Neural cell (in vitro differentiated cells): ENCODE results near the gene RBM33. TPM values are rescaled to one million over a fixed set of nuclear protein-coding genes. Genes with fewer than 3 reads are reported as not detected.

ENCODE experiments used
- H2AFZ ChIP-seq: fragments of 200-600, 300-800 bp; sonication (generic), shearing (Covaris generic); 2 replicates; pipeline ENCODE4 v1.6.0; 2014; ENCODE audit warnings: low read depth, mild to moderate bottlenecking, antibody characterized with exemption, low read length, moderate library complexity
- H3F3A ChIP-seq: fragments of 200-600 bp; shearing (Covaris generic); 2 replicates; pipeline ENCODE4 v1.6.1; 2016; ENCODE audit warnings: mild to moderate bottlenecking, moderate library complexity, mixed read lengths, antibody characterized with exemption, low read length; ENCODE audit not compliant: insufficient read depth, poor library complexity, severe bottlenecking
- H3K27ac ChIP-seq: fragments of 200-600, 300-800 bp; sonication (generic), shearing (Covaris generic); 2 replicates; pipeline ENCODE4 v1.5.1; 2014; ENCODE audit warnings: mild to moderate bottlenecking, low read length, moderate library complexity
- H3K27me3 ChIP-seq: fragments of 300-800, 200-600 bp; sonication (generic), shearing (Covaris generic); 2 replicates; pipeline ENCODE4 v1.6.0; 2014; ENCODE audit warnings: mild to moderate bottlenecking, low read depth, low read length, moderate library complexity; ENCODE audit not compliant: insufficient read depth
- H3K36me3 ChIP-seq: fragments of 300-800, 200-600 bp; sonication (generic), shearing (Covaris generic); 2 replicates; pipeline ENCODE4 v1.5.1; 2014; ENCODE audit warnings: mild to moderate bottlenecking, antibody characterized with exemption, low read length, moderate library complexity; ENCODE audit not compliant: insufficient read depth
- H3K4me2 ChIP-seq: fragments of 300-800, 200-600 bp; sonication (generic), shearing (Covaris generic); 2 replicates; pipeline ENCODE4 v1.6.0; 2014; ENCODE audit warnings: mild to moderate bottlenecking, low read length
- H3K4me3 ChIP-seq: fragments of 300-800, 200-600 bp; sonication (generic), shearing (Covaris generic); 2 replicates; pipeline ENCODE4 v1.5.1; 2014; ENCODE audit warnings: mild to moderate bottlenecking, low read length, moderate library complexity
- H3K79me2 ChIP-seq: fragments of 200-600 bp; shearing (Covaris generic); replicated peaks from 2 replicates; pipeline ENCODE4 v1.6.0; 2014; ENCODE audit warnings: mild to moderate bottlenecking, low read length, moderate library complexity; ENCODE audit not compliant: insufficient read depth
- H3K9ac ChIP-seq: fragments of 300-800, 200-600 bp; sonication (generic), shearing (Covaris generic); 2 replicates; pipeline ENCODE4 v1.6.1; 2016; ENCODE audit warnings: mild to moderate bottlenecking, low read length, mixed read lengths
- H3K9me2 ChIP-seq: fragments of 200-600 bp; shearing (Covaris generic); 2 replicates; pipeline ENCODE4 v1.6.1; 2016; ENCODE audit warnings: mild to moderate bottlenecking, low read length, mixed read lengths; ENCODE audit not compliant: insufficient read depth
- H3K9me3 ChIP-seq: fragments of 200-600, 300-800 bp; sonication (generic), shearing (Covaris generic); 2 replicates; pipeline ENCODE4 v1.6.1; 2016; ENCODE audit warnings: mild to moderate bottlenecking, mixed run types, low read length, moderate library complexity, mixed read lengths
- H4K20me1 ChIP-seq: fragments of 200-600 bp; shearing (Covaris generic); 2 replicates; pipeline ENCODE4 v1.6.1; 2016; ENCODE audit warnings: mild to moderate bottlenecking, mixed run types; ENCODE audit not compliant: insufficient read depth
- CTCF ChIP-seq: fragments of 450-650 bp; IDR thresholded peaks from 2 replicates; pipeline ENCODE4 v1.5.1; 2014; ENCODE audit warnings: antibody characterized with exemption, mild to moderate bottlenecking, moderate library complexity; ENCODE audit not compliant: poor library complexity, severe bottlenecking
- EP300 ChIP-seq: fragments of 450-650 bp; conservative IDR thresholded peaks from 2 replicates; pipeline ENCODE4 v1.6.1; 2014; ENCODE audit warnings: antibody characterized with exemption, mild to moderate bottlenecking, moderate library complexity; ENCODE audit not compliant: poor library complexity, severe bottlenecking
- MXI1 ChIP-seq: fragments of 450-650 bp; conservative IDR thresholded peaks from 2 replicates; pipeline ENCODE4 v1.6.1; 2014; ENCODE audit warnings: antibody characterized with exemption, mild to moderate bottlenecking; ENCODE audit not compliant: poor library complexity, severe bottlenecking
- POLR2AphosphoS5 ChIP-seq: IDR thresholded peaks from 2 replicates; pipeline ENCODE4 v1.6.1; 2012
- RAD21 ChIP-seq: fragments of 450-650 bp; conservative IDR thresholded peaks from 2 replicates; pipeline ENCODE4 v1.6.1; 2014; ENCODE audit warnings: antibody characterized with exemption, mild to moderate bottlenecking, moderate library complexity
- REST ChIP-seq: IDR thresholded peaks from 2 replicates; pipeline ENCODE4 v1.6.1; 2012; ENCODE audit warnings: borderline replicate concordance
- SMC3 ChIP-seq: fragments of 450-650 bp; conservative IDR thresholded peaks from 2 replicates; pipeline ENCODE4 v1.6.1; 2014; ENCODE audit warnings: antibody characterized with exemption, mild to moderate bottlenecking, moderate library complexity; ENCODE audit not compliant: poor library complexity
- TAF1 ChIP-seq: IDR thresholded peaks from 2 replicates; pipeline ENCODE4 v1.6.1; 2012; ENCODE audit warnings: low read depth
- polyA plus RNA-seq: library from polyadenylated mRNA; depleted of rRNA; stranded (reverse); fragments of >200 nt; gene quantifications from 2 replicates; pipeline ENCODE4 v1.2.3, GENCODE V29; 2014

The RBM33 gene
- polyA plus RNA-seq, 1 donor from 2014 or later: 53.2 TPM

GRCh38 chr7:155621418-155621980 lies 23.0 kb upstream of the RBM33 start:
- H3K36me3 ChIP-seq: no peaks in the 10 kb centered on the region

GRCh38 chr7:155624412-155624811 lies 20.0 kb upstream of the RBM33 start:
- Histone ChIP-seq H3K79me2 (no peaks in the 10 kb centered on the region), H3K27me3 (no peaks in the 10 kb centered on the region), H3K4me2 (no peak overlapping the region), H3K27ac (no peak overlapping the region), H3F3A (no peaks in the 10 kb centered on the region), H3K9ac (no peak overlapping the region), H3K4me3 (no peak overlapping the region), H3K36me3 (no peaks in the 10 kb centered on the region), H4K20me1 (no peaks in the 10 kb centered on the region), H3K9me3 (peaks cover 5% of the 10 kb centered on the region), H3K9me2 (no peaks in the 10 kb centered on the region), H2AFZ (no peak overlapping the region)
- TF ChIP-seq MXI1 (no peak), SMC3 (no peak), EP300 (no peak)

More at GRCh38 chr7:155621418-155621980, 23.0 kb upstream of the RBM33 start:
- Histone ChIP-seq H3K9me3 (no peaks in the 10 kb centered on the region), H3F3A (no peaks in the 10 kb centered on the region), H3K9me2 (no peaks in the 10 kb centered on the region), H3K27me3 (no peaks in the 10 kb centered on the region), H3K9ac (no peak overlapping the region), H3K4me3 (no peak overlapping the region), H4K20me1 (no peaks in the 10 kb centered on the region), H3K4me2 (no peak overlapping the region), H3K79me2 (no peaks in the 10 kb centered on the region), H3K27ac (no peak overlapping the region), H2AFZ (no peak overlapping the region)
- TF ChIP-seq RAD21 (no peak), EP300 (no peak), POLR2AphosphoS5 (no peak), TAF1 (no peak), SMC3 (no peak), REST (no peak), CTCF (no peak)

GRCh38 chr7:155625557-155625956 lies 18.9 kb upstream of the RBM33 start:
- no peaks in the 10 kb centered on the region for H3K36me3 ChIP-seq
- no peak overlapping the region for H2AFZ ChIP-seq
- H3K9ac ChIP-seq: no peak overlapping the region
- no peaks in the 10 kb centered on the region for H3K27me3 ChIP-seq
- H4K20me1 ChIP-seq: no peaks in the 10 kb centered on the region
- H3K4me3 ChIP-seq: no peak overlapping the region
- TF ChIP-seq CTCF (no peak), SMC3 (no peak), REST (no peak), TAF1 (no peak), MXI1 (no peak), EP300 (no peak)
- no peak overlapping the region for H3K27ac ChIP-seq
- no peaks in the 10 kb centered on the region for H3K79me2 ChIP-seq
- H3F3A ChIP-seq: no peaks in the 10 kb centered on the region
- H3K9me3 ChIP-seq: peaks cover 7% of the 10 kb centered on the region
- H3K4me2 ChIP-seq: no peak overlapping the region
- H3K9me2 ChIP-seq: no peaks in the 10 kb centered on the region
